ENCODE results near the gene EDA2R.

DNA sequence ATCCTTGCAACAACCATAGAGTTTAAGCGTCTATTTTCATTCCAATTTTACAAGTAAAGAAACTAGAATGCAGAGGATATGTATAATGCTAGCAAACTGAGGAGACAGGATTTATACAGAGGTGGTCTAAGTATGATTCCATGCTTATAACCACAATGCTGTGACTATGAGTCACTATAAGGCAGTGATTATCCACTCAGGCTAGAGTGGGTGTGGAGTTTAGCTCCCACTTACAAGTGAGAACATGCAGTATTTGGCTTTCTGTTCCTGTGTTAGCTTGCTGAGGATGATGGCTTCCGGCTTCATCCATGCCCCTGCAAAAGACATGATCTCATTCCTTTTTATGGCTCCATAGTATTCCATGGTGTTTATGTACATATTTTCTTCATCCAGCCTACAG is 41.6 kb upstream of the EDA2R start:
- no peak for TF ChIP-seq CTCF (IDR thresholded peaks at IDR 0.05)
- TF ChIP-seq POLR2A (IDR thresholded peaks at IDR 0.05) = no peak
- no peak for TF ChIP-seq EP300 (IDR thresholded peaks at IDR 0.05)
- TF ChIP-seq POLR2AphosphoS5 (IDR thresholded peaks at IDR 0.05) = no peak

Data from suprapubic skin (tissue), 4 donors.